Measurements from ENCODE around the gene CHI3L1. TPM values are rescaled to one million over a fixed set of nuclear protein-coding genes. Genes with fewer than 3 reads are reported as not detected.
"Not testable (repeated sequence)": the region's sequence is repeated elsewhere in the genome, so short reads cannot be mapped to it uniquely, and the experiment has no call there.

CHI3L1 gene
- total RNA-seq = 1 to 10 TPM in 3 of 4 donors, not detected in 1; 1.3 to 2.1 (median 1.7) TPM

GRCh38 chr1:203186446-203187303 is at the start of gene CHI3L1:
TSS of gene CHI3L1 (minus strand) at chr1:203186704. CDS start at chr1:203186623, 81 bp downstream.
- Histone ChIP-seq H3K27me3 (no peaks in the 10 kb centered on the region), H3K9me3 (no peaks in the 10 kb centered on the region), H3K4me3 (no peak within 1 kb of the TSS), H3K36me3 (no peaks in the 10 kb centered on the region), H3K27ac (replicated peaks in 1 of 4) (no peak within 1 kb of the TSS), H3K4me1 (peaks cover 0 to 18% (median 10%) of the 10 kb centered on the region in 4 donors)
- TF ChIP-seq POLR2A (IDR thresholded peaks at IDR 0.05; ENCODE audit: low read depth) = no peak
- no peak for TF ChIP-seq CTCF (IDR thresholded peaks at IDR 0.05)
- no peak for TF ChIP-seq EP300 (IDR thresholded peaks at IDR 0.05)
- TF ChIP-seq POLR2AphosphoS5 (IDR thresholded peaks at IDR 0.05) = no peak
- no peak for DNase-seq (ENCODE audit: extremely low spot score)
- intact Hi-C loops (cut with DNase I) = no loop called here
- 61% methylated on average over 13 of the region's 14 CpGs for WGBS

GRCh38 chr1:203234901-203235300 is 48.4 kb upstream of the CHI3L1 start:
- H3K36me3 ChIP-seq; DNase-seq (ENCODE audit: extremely low spot score); H3K27ac ChIP-seq (replicated peaks in 1 of 4); H3K4me3 ChIP-seq; H3K4me1 ChIP-seq; intact Hi-C loops (cut with DNase I): not testable (repeated sequence)
- 87% methylated on average over 7 of the region's 7 CpGs for WGBS
- Histone ChIP-seq H3K9me3 (peaks cover 0 to 20% (median 17%) of the 10 kb centered on the region in 4 donors), H3K27me3 (peaks cover 0 to 24% (median 0%) of the 10 kb centered on the region in 4 donors)

GRCh38 chr1:203229471-203230135 is 43.1 kb upstream of the CHI3L1 start, which contains the start of gene CHIT1:
TSS of gene CHIT1 (minus strand) at chr1:203229673. CDS start at chr1:203229636, 37 bp downstream.
- Histone ChIP-seq H3K4me3 (no peak within 1 kb of the TSS), H3K4me1 (no peaks in the 10 kb centered on the region), H3K36me3 (no peaks in the 10 kb centered on the region), H3K27me3 (peaks cover 0 to 31% (median 0%) of the 10 kb centered on the region in 4 donors), H3K9me3 (peaks cover 0 to 2% (median under 1%) of the 10 kb centered on the region in 4 donors), H3K27ac (replicated peaks in 1 of 4) (no peak within 1 kb of the TSS)
- intact Hi-C loops (cut with DNase I) = no loop called here
- TF ChIP-seq CTCF (IDR thresholded peaks at IDR 0.05) = no peak
- no peak for TF ChIP-seq EP300 (IDR thresholded peaks at IDR 0.05)
- no peak for TF ChIP-seq POLR2AphosphoS5 (IDR thresholded peaks at IDR 0.05)
- TF ChIP-seq POLR2A (IDR thresholded peaks at IDR 0.05; ENCODE audit: low read depth) = no peak
- 95% methylated on average over 7 of the region's 7 CpGs for WGBS
- no peak for DNase-seq (ENCODE audit: extremely low spot score)

GRCh38 chr1:203228670-203229069 is 42.2 kb upstream of the CHI3L1 start:
- WGBS = 83% methylated on average over 4 of the region's 4 CpGs
- Histone ChIP-seq H3K27me3 (peaks cover 0 to 29% (median 0%) of the 10 kb centered on the region in 4 donors), H3K4me1 (no peaks in the 10 kb centered on the region), H3K36me3 (no peaks in the 10 kb centered on the region), H3K27ac (replicated peaks in 1 of 4) (no peak overlapping the region), H3K9me3 (no peaks in the 10 kb centered on the region), H3K4me3 (no peak overlapping the region)
- TF ChIP-seq POLR2A (IDR thresholded peaks at IDR 0.05; ENCODE audit: low read depth) (no peak), POLR2AphosphoS5 (IDR thresholded peaks at IDR 0.05) (no peak), CTCF (IDR thresholded peaks at IDR 0.05) (no peak), EP300 (IDR thresholded peaks at IDR 0.05) (no peak)
- intact Hi-C loops (cut with DNase I) = no loop called here
- no peak for DNase-seq (ENCODE audit: extremely low spot score)

All from esophagus muscularis mucosa (tissue), 4 donors.